Measurements from ENCODE around the gene IQCB1.
"Not testable (repeated sequence)": the region's sequence is repeated elsewhere in the genome, so short reads cannot be mapped to it uniquely, and the experiment has no call there.

The IQCB1 gene

DNA sequence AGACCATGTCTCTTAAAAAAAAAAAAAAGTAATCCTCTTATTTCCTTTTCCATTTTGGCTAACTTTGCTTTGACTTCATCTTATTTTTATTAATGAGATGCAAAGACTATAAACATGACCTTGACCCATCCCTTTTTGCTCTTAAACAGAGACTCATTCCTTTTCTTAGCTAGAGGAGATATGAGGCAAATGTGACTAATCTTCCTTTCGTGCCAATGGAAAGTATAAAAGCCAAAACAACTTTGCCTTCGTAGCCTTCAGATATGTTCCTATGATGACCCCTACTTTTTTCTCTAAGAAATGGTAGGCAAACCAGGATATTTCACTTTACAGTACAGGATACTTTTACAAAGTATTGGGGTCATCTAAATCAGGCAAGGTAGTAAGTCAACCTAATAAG lies 48.4 kb downstream of the IQCB1 start:
- Mint-ChIP-seq H3K27ac (no peak overlapping the region), H3K4me3 (no peak overlapping the region), H3K4me1 (peaks cover 10% of the 10 kb centered on the region), H3K27me3 (no peaks in the 10 kb centered on the region), H3K9me3 (no peaks in the 10 kb centered on the region), H3K36me3 (peaks cover 44% of the 10 kb centered on the region)
- no peak for DNase-seq (ENCODE audit: low spot score in 2 of 2)
- ATAC-seq (ENCODE audit: low read depth) = no peak

DNA sequence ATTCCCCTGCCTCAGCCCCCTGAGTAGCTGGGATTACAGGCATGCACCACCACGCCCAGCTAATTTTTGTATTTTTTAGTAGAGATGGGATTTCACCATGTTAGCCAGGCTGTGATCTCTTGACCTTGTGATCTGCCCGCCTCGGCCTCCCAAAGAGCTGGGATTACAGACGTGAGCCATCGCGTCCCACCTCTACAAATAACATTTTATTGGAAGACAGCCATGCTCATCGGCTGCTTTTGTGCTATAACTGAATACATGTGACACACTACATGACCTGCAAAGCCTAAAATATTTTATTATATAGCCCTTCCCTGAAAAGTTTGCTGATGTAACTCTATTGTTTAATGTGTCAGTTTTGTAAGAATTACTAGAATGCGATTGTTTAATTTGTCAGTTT lies 52.1 kb downstream of the IQCB1 start:
- H3K9me3 Mint-ChIP-seq; H3K27me3 Mint-ChIP-seq; H3K27ac Mint-ChIP-seq; H3K4me1 Mint-ChIP-seq; ATAC-seq (ENCODE audit: low read depth); H3K4me3 Mint-ChIP-seq; DNase-seq (ENCODE audit: low spot score in 2 of 2): not testable (repeated sequence)
- peaks cover 51% of the 10 kb centered on the region for H3K36me3 Mint-ChIP-seq

DNA sequence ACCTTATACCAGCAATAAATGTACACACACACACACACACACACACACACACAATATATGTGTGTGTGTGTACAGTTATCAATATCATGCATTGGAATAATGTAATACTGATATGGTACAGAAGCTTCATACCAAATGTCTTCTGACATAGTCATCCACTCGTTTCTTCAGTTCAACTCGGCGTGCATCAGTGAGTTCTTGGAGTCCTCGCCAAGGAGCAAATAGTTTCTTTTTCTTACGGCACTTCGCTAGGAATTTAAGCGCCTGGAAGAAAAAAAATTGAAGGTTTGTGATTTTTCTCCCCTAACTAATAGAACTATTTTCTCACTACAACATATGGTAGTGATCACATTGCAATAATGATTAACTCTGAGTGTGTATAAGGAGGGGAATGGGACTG lies 53.2 kb downstream of the IQCB1 start:
- Mint-ChIP-seq H3K27ac (no peak overlapping the region), H3K36me3 (peaks cover 50% of the 10 kb centered on the region)

DNA sequence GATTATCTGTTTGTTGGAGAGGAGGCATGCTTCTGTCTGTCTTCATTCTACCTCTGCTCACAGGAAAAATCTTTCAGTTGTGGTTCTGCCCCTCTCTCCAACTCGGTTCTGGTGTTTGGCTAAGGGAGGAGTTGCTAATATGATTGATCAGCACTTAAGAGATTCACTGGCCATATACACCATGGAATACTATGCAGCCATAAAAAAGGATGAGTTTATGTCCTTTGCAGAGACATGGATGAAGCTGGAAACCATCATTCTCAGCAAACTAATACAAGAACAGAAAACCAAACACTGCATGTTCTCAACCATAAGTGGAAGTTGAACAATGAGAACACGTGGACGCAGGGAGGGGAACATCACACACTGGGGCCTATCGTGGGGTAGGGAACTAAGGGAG lies 59.8 kb downstream of the IQCB1 start:
- H3K27me3 Mint-ChIP-seq; H3K9me3 Mint-ChIP-seq; H3K27ac Mint-ChIP-seq; H3K4me1 Mint-ChIP-seq; H3K4me3 Mint-ChIP-seq; DNase-seq (ENCODE audit: low spot score in 2 of 2); ATAC-seq (ENCODE audit: low read depth): not testable (repeated sequence)
- H3K36me3 Mint-ChIP-seq = peaks cover 52% of the 10 kb centered on the region

More for the DNA sequence above, 53.2 kb downstream of the IQCB1 start:
- ATAC-seq (ENCODE audit: low read depth) (no peak), DNase-seq (ENCODE audit: low spot score in 2 of 2) (no peak)
- no peaks in the 10 kb centered on the region for H3K9me3 Mint-ChIP-seq
- H3K4me3 Mint-ChIP-seq = no peak overlapping the region
- no peaks in the 10 kb centered on the region for H3K27me3 Mint-ChIP-seq
- peaks cover 8% of the 10 kb centered on the region for H3K4me1 Mint-ChIP-seq

DNA sequence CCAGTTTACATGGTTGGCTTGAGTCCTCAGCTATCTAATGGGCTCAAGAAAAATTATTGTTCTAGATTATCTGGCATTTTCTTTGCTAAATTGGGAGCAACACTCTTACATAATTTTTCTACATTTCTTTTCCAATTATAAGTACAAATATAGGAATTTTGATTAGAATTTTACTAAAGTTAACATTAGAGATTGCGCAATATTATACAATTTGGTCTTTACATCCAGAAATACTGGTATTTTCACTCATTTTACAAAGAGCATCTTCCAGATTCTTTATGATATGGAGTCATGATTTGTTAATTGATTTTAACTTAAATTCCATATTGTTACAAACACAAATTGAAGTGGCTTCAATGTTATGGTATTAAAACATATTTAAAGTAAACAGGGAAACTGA lies 65.6 kb downstream of the IQCB1 start:
- Mint-ChIP-seq H3K4me1 (no peaks in the 10 kb centered on the region), H3K27me3 (no peaks in the 10 kb centered on the region), H3K36me3 (peaks cover 23% of the 10 kb centered on the region), H3K9me3 (no peaks in the 10 kb centered on the region), H3K4me3 (no peak overlapping the region), H3K27ac (no peak overlapping the region)
- ATAC-seq (ENCODE audit: low read depth) (no peak), DNase-seq (ENCODE audit: low spot score in 2 of 2) (no peak)

DNA sequence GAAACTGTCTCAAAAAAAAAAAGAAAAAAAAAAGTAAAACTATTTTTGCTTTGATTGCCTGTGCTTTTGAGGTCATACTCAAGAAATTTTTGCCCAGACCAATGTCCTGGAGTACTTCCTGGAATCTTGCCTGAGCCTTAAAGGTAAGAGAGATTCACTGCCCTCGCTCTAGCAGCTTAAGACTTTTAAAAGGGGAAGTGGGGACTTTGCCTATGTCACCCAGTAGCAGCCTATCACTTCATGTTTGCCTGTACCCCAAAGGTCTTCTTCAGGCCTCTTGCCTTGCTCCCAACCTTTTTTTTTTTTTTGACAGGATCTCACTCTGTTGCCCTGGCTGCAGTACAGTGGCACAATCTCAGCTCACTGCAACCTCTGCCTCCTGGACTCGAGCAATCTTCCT lies 66.4 kb downstream of the IQCB1 start:
- Mint-ChIP-seq H3K4me3 (no peak overlapping the region), H3K36me3 (peaks cover 17% of the 10 kb centered on the region), H3K27me3 (no peaks in the 10 kb centered on the region), H3K4me1 (no peaks in the 10 kb centered on the region), H3K27ac (no peak overlapping the region), H3K9me3 (no peaks in the 10 kb centered on the region)
- DNase-seq (ENCODE audit: low spot score in 2 of 2) = peak in 1 of 2 donors; percentile 18
- ATAC-seq (ENCODE audit: low read depth) = peak; percentile 98

DNA sequence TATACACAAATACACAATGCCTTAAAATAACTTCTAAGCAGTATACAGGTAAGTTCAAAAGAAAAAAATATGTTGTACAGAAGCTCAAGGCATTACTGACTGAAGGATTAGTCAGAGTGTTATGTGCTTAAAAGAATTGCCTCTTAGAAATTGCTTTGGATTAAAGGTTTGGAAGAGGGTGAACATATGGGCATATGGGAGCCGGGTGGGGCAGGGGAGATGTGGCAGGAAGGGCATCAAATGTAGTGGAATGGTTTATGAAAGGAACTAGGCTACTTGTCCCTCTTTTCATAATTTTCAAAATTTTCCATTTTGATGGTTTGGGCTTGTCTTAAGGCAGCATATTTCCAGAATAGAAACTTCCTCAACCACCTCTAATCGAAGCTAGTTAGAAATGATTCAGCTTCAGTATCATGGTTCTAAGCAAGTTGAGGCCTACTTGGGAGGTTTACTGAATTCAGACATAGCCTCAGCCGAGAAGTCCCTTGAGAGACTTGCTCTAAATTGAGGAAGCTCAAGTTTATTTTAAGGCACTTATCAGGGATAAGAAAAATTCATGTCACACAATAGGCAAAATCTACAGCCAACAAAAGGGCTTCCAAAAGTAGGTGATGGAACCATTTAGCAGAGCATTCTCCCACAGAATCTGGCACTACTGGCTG lies 75.2 kb downstream of the IQCB1 start:
- H3K27ac Mint-ChIP-seq = no peak overlapping the region
- H3K27me3 Mint-ChIP-seq = no peaks in the 10 kb centered on the region
- H3K4me1 Mint-ChIP-seq = peaks cover 16% of the 10 kb centered on the region
- peaks cover 2% of the 10 kb centered on the region for H3K9me3 Mint-ChIP-seq
- DNase-seq (ENCODE audit: low spot score in 2 of 2) (no peak), ATAC-seq (ENCODE audit: low read depth) (peak; percentile 62)
- no peaks in the 10 kb centered on the region for H3K36me3 Mint-ChIP-seq
- H3K4me3 Mint-ChIP-seq = no peak overlapping the region

DNA sequence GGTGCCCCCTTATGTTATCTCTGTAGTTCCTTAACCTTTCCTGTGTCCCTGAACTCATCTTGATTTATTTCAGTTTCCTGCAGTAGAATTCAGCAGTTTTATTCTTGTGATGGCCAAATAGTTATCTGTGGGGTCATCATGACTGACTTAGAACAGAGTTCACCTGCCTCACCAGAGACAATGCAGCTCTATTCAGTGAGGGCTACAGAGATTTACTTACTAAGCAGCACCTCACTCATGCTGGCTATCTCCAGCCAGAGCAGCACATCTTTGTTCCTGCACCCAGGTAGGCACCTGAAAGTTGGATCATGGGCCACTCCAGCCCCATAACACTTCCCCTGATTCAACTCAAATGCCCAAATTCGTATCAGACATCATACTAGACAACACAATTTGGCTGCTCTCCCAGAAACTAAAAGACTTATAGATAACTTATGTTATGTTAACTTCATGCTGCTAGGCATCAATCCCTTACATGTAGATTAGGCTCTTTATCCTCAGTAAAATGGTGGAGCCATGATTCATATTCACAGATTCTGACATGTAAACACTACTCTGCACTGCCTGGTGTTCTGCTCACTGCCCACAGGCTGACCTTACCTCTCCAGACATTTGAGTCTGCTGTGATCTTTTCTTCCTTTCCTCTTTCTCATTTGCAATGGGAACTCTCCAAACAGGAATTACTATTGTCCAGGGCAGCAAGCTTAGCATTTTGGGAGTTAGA lies 76.0 kb downstream of the IQCB1 start:
- Mint-ChIP-seq H3K27ac (no peak overlapping the region), H3K4me1 (peaks cover 18% of the 10 kb centered on the region), H3K27me3 (no peaks in the 10 kb centered on the region), H3K36me3 (no peaks in the 10 kb centered on the region), H3K4me3 (no peak overlapping the region), H3K9me3 (peaks cover 3% of the 10 kb centered on the region)
- DNase-seq (ENCODE audit: low spot score in 2 of 2) (no peak), ATAC-seq (ENCODE audit: low read depth) (no peak)

DNA sequence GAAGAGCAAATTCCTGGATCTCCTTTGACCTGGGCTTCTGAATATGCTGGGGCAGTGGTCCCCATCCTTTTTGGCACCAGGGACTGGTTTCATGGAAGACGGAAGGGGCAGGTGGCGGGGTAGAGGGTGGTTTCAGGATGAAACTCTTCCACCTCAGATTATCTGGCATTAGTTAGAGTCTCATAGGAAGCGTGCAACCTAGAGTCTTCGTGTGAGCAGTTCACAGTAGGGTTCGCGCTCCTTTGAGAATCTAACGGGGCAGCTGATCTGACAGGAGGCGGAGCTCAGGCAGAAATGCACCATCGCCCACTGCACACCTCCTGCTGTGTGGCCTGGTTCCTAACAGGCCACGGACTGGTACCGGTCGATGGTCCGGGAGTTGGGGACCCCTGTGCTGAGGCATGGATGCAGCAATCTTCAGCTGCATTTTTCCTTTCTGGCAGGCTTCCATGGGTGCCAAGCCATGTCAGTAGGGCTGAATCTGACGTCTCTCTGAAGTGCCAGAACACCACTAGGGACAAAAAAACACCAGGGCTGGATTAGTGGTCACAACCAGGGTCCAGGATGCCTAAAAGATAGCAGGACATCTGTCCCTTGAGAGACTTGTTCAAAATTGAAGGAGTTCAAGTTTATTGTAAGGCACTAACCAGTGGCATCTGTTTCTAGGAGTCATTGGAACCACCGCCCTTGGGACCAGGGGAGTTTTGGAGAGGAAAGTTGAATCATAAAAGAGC lies 76.9 kb downstream of the IQCB1 start:
- H3K36me3 Mint-ChIP-seq = no peaks in the 10 kb centered on the region

DNA sequence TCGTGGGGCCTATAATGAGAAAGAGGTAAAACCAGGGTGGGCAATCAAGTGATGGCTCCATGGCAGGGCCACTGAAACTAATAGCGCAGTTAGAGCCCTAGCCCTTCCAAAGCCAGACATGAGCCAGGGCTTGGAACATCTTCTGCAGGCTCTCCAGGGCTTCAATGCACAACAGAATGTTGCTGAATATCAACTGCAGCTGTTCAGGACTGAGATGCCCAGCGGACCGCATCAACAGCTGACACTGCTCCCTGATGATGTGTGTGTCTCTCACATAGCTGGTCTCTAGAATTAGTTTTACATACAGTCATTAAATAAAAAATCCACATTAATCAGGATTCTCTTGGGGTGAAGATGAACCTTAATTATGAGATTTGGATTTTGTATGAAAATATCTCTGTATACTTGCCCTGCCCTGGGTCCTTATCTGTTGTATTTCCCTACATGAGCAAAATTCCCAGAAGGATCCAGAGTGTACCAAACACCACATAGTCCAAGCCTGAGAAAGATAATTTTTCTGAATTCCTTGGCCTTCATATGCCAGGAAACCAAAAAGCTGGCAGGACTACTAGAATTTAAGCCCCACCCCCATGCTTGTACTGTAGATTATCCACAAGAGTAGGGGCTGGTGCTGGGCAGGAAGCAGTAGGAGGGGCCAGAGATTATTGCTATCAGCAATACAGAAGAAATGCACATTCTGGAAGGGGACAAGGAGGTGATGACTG lies 77.6 kb downstream of the IQCB1 start:
- Mint-ChIP-seq H3K27ac (no peak overlapping the region), H3K9me3 (peaks cover 3% of the 10 kb centered on the region), H3K27me3 (no peaks in the 10 kb centered on the region), H3K4me1 (peaks cover 18% of the 10 kb centered on the region), H3K4me3 (no peak overlapping the region), H3K36me3 (no peaks in the 10 kb centered on the region)
- ATAC-seq (ENCODE audit: low read depth) (peak; percentile 43), DNase-seq (ENCODE audit: low spot score in 2 of 2) (no peak)

More for the DNA sequence above, 76.9 kb downstream of the IQCB1 start:
- H3K27me3 Mint-ChIP-seq = no peaks in the 10 kb centered on the region
- ATAC-seq (ENCODE audit: low read depth) (no peak), DNase-seq (ENCODE audit: low spot score in 2 of 2) (no peak)
- no peak overlapping the region for H3K27ac Mint-ChIP-seq
- no peak overlapping the region for H3K4me3 Mint-ChIP-seq
- H3K9me3 Mint-ChIP-seq = peaks cover 3% of the 10 kb centered on the region
- peaks cover 18% of the 10 kb centered on the region for H3K4me1 Mint-ChIP-seq

DNA sequence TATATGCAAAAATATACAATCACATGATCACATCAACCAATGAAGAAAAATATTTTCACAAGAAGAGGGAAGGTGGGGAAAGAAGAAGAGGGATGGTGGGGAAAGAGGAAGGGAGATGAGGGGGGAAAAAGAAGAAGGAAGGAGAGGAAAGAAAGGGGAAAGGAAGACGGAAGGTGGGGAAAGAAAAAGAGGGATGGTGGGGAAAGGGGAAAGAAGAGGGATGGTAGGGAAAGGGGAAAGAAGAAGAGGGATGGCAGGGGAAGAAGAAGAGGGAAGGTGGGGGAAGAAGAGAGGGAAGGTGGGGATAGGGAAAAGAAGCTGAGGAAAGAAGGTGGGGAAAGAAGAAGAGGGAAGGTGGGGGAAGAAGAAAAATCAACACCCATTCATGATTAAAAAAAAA lies 82.1 kb downstream of the IQCB1 start:
- H3K9me3 Mint-ChIP-seq = peaks cover 3% of the 10 kb centered on the region
- H3K27me3 Mint-ChIP-seq = no peaks in the 10 kb centered on the region
- no peak overlapping the region for H3K27ac Mint-ChIP-seq
- ATAC-seq (ENCODE audit: low read depth) = no peak
- no peak overlapping the region for H3K4me3 Mint-ChIP-seq
- no peak for DNase-seq (ENCODE audit: low spot score in 2 of 2)
- H3K36me3 Mint-ChIP-seq = no peaks in the 10 kb centered on the region
- peaks cover 7% of the 10 kb centered on the region for H3K4me1 Mint-ChIP-seq

DNA sequence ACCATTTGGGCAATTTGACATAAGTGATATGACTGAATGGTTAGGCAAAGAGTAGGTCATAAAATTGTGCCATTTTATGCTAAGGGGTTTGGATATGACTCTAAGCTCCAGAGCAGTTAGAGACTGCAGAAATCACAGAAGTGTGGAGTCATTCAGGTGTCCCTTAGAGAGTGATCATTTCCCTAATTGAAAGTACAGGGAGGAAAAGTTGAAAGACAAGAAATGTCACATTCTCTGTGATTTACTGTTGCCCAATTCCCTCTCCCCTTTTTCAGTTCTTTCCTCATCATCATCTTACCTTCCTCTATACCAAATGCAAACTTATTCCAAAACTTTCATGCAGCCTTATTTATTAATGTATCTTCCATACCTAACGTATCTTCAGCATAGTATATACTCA lies 82.6 kb downstream of the IQCB1 start:
- DNase-seq (ENCODE audit: low spot score in 2 of 2) = no peak
- H3K27ac Mint-ChIP-seq = no peak overlapping the region
- no peak for ATAC-seq (ENCODE audit: low read depth)

DNA sequence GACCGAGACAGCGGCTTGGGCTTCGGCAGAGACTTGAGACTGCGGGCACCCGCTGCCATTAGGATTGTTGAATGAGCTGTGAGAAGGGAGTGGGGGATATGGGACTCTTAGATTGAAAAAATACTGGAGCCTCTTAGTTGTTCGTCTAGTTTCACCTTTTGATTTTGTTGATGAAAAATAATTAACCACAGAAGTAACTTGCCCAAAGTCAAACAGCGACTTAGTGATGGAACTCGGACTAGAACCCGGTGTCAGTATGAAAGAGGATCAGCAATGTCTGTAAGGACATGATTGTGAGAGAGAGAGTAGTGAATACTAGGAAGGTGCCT lies 84.8 kb downstream of the IQCB1 start:
- no peak overlapping the region for H3K27ac Mint-ChIP-seq
- H3K4me3 Mint-ChIP-seq = no peak overlapping the region
- DNase-seq (ENCODE audit: low spot score in 2 of 2) = no peak
- ATAC-seq (ENCODE audit: low read depth) = no peak
- no peaks in the 10 kb centered on the region for H3K36me3 Mint-ChIP-seq
- no peaks in the 10 kb centered on the region for H3K27me3 Mint-ChIP-seq
- H3K9me3 Mint-ChIP-seq = peaks cover 3% of the 10 kb centered on the region
- H3K4me1 Mint-ChIP-seq = peaks cover 7% of the 10 kb centered on the region

More for the DNA sequence above, 82.6 kb downstream of the IQCB1 start:
- Mint-ChIP-seq H3K9me3 (peaks cover 3% of the 10 kb centered on the region), H3K4me3 (no peak overlapping the region), H3K4me1 (peaks cover 7% of the 10 kb centered on the region), H3K36me3 (no peaks in the 10 kb centered on the region), H3K27me3 (no peaks in the 10 kb centered on the region)

Measured in memory B cell (primary cell).